GM18861 (cell line): Measurements from ENCODE around the gene EDEM2.
"Not testable (repeated sequence)": the region's sequence is repeated elsewhere in the genome, so short reads cannot be mapped to it uniquely, and the experiment has no call there.

Experiments
- ATAC-seq: cut with Tn5 transposase; IDR thresholded peaks from one replicate; pipeline ENCODE4 v1.9.1; 2021; ENCODE audit not compliant: unreplicated experiment

Gene EDEM2, protein sequence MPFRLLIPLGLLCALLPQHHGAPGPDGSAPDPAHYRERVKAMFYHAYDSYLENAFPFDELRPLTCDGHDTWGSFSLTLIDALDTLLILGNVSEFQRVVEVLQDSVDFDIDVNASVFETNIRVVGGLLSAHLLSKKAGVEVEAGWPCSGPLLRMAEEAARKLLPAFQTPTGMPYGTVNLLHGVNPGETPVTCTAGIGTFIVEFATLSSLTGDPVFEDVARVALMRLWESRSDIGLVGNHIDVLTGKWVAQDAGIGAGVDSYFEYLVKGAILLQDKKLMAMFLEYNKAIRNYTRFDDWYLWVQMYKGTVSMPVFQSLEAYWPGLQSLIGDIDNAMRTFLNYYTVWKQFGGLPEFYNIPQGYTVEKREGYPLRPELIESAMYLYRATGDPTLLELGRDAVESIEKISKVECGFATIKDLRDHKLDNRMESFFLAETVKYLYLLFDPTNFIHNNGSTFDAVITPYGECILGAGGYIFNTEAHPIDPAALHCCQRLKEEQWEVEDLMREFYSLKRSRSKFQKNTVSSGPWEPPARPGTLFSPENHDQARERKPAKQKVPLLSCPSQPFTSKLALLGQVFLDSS

DNA sequence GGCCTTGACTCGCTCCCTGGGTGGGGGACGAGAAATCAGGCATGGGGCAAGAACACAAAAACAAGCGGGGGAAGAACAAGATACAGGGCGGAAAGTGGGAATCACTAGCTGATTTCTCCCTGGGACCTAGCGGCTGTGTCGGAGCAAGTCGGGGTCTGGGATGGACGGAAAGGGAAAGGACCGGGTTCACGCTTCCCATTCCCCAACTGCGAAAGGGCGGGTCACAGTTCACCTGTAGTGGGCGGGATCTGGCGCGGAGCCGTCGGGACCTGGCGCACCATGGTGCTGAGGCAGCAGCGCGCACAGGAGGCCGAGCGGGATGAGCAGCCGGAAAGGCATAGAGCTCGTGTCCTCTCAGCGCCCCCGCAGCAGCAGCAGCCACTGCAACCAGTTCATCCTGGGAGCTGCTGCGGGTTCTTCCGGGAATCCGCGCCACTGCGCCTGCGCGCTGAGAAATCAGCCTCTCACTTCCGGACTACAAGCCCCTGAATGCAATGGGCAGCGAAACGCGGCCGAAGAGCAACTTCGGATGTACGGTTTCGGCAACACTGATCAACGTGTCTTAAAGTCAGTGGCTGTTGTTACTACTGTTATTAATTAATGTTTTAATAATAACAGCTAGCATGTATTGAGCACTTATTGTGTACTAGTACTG lies at the start of gene EDEM2:
EDEM2 (minus strand) TSS at position 417 of the 655 bp plus-strand sequence; CDS start at position 339, 78 bp downstream.
- ATAC-seq, result peak; percentile 72

DNA sequence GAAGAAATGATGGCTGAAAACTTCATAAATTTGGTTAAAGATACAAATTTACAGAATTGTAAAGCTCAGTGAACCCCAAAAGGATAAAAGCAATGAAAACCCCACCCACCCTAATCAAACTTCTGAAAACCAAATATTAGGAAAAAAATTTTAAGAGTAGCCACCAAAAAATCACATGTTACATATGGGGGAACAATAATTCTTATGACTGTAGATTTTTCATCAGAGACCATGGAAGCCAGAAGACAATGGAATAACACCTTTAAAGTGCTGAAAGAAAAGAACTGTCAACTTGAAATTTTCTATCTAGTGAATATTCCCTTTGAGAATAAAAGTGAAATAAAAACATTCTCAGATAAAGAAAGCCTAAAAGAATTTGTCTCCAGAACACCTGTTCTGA lies 49.2 kb upstream of the EDEM2 start:
- ATAC-seq, result no peak

DNA sequence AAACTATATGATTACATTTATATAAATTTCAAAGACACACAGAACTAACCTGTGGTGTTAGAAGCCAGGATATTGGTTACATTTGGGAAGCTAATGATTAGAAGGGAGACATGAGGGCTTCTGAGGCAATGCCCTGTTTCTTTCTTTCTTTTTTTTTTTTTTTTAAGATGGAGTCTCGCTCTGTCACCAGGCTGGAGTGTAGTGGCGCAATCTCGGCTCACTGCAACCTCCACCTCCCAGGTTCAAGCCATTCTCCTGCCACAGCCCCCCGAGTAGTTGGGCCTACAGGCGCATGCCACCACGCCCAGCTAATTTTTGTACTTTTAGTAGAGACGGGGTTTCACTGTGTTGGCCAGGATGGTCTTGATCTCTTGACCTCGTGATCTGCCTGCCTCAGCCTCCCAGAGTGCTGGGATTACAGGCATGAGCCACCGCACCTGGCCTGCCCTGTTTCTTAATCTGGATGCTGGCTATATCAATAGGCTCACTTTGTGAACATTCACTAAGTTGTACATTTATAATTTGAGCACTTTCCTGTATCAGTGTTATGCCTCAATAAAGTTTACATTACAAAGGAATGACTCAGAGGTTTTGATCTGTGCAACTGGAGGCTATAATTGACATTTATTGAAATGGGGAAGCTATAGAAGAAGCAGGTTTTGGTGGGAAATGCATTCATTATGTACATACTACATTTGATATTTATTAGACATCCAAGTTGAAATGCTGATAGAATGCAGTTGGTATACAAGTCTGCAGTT lies 46.1 kb upstream of the EDEM2 start:
- not testable (repeated sequence) for ATAC-seq

DNA sequence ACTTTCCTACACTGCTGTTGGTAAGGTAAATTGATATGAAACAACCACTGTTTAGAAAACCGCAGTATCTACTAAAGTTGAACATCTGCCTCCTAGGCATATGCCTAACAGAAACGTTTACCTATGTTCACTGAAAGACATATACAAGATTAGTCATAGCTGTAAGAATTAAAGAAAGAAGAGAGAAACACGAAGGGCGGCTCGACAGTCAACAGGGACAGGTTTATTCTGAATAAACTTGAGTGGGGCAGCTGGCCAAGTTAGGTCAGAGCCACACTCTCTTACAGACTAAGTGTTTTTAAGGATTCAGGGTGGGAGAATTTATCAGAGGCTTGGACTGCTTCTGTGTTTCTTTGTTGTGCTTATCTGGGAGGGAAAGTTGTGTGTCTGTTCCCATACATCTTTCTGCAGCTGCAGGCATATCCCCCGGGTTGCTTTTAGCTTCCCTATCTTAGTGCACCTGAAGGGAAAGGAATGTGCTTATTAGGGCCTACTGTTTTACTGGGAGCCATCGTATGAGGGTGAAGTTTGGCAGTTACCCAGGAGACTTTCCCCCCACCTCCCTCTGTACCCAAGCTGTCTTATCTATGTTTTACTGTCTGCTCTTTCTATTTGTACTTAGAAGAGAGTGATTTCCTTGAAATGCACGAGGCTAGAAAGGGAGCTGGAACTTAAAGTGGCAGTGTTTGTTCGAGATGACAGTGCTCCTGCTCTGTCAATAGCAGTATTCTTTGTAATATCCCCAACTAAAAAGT lies 45.2 kb upstream of the EDEM2 start:
- no peak for ATAC-seq

DNA sequence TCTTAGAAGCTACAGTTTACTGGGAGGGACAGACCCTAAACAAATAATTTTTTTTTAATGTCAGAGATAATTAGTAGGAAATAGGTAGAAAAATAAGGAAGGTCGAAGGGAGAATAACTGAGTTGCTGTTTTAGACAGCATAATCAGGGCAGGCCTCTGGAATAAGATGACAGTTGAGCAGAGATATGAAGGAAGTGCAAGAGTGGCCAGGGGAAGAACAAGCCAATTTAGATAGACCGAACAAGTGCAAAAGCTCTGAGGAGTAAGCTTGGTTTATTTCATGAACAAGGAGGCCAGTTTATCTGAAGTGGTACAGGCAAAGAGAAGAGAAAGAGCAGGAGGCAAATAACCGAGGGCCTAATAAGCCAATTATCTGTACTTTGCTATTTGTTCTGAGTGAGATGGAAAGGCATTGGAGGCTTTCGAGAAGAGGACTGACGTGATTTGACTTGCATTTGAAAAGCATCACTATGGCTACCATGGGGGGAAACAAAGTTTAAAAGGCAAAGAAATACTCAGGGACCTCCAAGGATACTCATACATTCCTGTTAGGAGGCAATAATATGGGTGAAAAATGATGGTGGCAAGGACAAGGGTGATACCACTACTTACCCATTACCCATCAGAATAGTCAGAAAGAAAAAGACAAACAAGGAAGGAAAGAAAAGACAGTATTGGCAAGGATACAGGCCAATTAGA lies 44.4 kb upstream of the EDEM2 start:
- no peak for ATAC-seq

DNA sequence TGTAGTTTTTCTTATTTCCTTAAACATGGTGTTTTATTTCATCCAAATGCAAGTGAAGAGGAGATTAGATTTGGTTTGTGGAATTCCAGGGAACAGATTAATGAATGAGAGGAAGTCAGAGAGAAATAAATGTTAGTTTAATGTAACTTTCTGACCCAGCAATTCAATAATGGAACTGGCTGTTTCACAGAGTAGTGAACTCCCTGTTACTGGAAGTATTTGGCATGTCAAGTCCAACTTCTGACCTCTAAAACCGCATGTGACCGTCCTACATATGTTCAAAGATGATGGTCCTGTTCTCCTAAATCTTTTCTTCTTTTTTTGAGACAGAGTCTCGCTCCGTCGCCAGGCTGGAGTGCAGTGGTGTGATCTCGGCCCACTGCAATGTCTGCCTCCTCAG lies 43.4 kb upstream of the EDEM2 start:
- no peak for ATAC-seq

DNA sequence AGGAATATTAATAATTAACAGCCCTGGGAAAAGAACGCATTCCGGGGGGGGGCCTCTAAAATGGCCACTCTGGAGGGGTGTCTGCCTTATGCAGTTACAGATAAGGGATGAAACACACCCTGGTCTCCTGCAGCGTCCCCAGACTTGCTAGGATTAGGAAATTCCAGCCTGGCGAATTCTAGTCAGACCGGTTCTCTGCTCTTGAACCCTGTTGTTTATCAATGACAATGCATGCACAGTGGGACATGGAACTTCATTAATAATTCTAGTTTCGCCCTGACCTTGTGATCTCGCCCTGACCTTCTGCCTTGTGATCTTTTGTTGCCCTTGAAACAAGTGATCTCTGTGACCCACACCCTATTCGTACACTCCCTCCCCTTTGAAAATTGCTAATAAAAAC lies 42.1 kb upstream of the EDEM2 start:
- ATAC-seq, result not testable (repeated sequence)

DNA sequence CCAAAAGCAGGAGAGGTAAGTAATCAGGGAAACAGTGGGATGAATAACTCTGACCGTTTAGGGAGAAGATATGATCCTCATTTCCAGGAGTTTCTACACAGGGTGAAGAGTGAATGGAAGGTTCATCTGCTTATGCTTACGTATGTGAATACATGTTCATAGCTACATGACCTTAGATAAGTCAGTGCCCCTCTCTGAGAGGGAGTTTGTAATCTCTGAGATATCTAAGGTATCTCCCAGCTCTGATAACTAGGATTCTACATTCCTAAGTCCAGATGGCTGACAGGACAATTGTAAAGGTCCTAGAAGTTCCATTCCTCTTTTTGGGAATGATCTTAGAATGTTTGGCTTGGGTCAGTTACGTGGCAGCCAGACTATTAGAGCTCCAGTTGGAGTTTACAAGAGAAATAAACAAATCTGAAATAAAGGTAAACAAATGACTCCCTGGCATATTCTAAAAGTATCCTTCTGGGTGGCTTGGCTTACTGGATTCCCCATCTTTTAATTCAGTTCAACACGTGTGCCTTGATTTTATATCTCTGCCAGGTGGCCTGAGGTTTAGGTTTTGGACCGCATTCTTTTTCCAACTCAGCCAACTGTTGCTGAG lies 40.6 kb upstream of the EDEM2 start:
- ATAC-seq, result no peak

DNA sequence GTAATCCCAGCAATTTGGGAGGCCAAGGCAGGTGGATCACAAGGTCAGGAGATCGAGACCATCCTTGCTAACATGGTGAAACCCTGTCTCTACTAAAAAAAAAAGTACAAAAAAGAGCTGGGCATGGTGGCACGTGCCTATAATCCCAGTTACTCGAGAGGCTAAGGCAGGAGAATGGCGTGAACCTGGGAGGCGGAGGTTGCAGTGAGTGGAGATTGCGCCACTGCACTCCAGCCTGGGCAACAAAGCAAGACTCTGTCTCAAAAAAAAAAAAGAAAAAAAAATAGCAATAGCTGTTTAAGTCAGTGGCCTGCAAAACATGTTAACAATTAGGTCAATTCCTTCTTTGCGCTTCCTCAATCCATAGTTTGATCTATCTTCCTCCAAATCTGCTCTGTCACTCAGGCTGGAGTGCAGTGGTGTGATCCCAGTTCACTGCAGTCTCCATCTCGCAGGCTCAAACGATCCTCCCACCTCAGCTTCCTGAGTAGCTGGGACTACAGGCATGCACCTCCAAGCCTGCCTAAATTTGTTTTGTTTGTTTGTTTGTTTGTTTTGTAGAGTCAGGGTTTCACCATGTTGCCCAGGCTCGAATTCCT lies 39.7 kb upstream of the EDEM2 start:
- not testable (repeated sequence) for ATAC-seq

DNA sequence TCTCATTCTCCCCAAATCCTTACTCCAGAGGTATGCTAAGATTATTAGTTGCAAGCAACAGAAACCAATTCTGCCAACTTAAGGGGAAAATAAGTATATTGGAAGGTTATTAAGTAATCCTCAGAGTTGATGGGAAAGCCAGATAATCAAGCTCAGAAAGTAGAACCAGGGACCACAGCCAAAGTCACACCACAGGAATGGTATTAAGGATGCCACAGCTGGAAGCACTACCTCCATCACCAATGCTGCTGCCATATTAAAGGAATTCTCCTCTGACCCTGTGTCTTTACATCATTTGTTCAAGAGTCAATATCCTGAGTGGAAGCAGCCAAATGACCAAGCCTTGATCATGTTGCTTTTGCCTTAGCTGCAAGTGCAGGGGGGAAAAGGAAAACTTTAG lies 34.6 kb upstream of the EDEM2 start:
- no peak for ATAC-seq

DNA sequence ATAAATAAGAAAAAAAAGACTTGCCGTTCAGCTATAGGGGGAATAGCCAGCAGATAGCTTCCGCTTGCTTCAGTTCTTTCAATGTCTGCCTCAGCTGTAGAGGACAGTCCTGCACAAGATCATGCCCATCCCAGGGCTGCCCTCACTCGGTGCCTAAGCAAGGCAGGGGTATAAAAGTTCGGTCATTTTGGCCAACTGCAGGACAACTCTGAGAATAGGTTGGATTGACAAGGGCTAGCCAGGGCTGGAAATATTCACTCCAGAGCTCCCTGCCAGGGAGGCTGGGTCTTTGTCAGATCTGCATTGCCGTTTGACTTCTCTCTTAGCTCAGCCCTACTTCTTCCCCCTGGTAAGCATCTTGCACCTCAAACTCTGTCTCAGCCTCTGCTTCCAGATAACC lies 33.1 kb upstream of the EDEM2 start:
- no peak for ATAC-seq

DNA sequence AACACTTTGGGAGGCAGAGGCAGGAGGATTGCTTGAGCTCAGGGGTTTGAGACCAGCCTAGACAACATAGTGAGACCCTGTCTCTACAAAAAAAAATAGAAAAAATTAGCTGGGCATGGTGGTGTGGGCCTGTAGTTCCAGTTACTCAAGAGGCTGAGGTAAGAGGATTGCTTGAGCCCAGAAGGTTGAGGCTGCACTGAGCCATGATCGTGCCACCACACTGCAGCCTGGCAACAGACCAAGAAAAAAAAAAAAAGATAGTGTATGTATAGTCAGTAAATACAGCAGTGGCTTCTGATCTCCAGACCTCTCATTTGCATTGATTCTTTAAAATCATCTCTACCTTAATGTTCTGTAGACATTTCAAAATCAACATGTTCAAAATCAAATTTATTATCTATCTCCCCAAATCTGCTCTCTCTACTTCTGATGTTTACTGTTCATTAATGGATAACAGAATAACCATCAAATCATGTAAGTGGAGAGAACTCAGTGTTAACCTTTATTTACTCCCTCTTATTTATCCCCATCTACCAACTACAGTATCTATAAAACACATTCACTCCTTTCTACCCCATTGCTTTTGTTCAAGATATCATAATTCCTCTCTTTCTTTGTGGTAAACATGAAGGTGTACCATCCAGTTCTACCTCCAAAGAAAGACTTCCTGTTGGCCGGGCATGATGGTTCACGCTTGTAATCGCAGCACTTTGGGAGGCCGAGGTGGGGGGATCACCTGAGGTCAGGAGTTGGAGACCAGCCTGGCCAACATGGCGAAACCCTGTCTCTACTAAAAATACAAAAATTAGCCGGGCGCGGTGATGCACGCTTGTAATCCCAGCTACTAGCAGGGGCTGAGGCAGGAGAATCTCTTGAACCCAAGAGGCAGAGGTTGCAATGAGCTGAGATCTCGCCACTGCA lies 32.4 kb upstream of the EDEM2 start:
- no peak for ATAC-seq

DNA sequence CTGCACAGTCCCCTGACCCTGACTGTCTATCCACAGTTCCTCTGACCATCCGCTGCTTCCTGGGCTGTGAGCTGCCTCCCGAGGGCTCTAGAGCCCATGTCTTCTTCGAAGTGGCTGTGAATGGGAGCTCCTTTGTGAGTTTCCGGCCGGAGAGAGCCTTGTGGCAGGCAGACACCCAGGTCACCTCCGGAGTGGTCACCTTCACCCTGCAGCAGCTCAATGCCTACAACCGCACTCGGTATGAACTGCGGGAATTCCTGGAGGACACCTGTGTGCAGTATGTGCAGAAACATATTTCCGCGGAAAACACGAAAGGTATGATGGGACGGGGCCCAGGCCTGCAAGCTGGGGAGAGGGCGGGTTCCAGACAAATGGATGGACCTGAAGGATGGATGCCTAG lies 29.0 kb upstream of the EDEM2 start:
- ATAC-seq, result no peak

DNA sequence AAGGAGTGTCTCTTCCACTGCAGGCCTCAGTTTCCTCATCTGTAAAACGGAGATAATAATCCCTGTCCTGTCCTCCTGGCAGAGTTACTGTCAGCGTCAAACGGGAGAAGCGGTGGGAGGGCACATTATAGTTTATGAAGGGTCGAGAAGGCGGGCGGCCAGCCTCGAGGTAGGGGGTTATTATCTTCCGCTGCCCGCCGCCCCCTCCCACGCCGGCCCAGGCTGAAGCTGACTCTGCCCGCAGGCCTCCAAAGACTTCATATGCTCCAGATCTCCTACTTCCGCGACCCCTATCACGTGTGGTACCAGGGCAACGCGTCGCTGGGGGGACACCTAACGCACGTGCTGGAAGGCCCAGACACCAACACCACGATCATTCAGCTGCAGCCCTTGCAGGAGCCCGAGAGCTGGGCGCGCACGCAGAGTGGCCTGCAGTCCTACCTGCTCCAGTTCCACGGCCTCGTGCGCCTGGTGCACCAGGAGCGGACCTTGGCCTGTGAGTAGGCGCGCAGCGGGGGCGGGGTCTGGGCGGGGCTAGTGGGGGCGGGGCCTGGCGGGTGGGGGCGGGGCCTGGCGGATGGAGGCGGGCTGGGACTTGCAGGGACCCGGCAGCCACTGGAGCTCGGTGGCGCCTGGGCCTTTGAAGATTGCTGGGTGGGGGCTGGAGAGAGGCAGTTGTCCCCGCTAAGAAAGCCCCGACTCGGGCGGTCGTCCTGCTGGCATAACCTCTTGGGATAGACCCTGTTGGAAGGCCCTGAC lies 27.5 kb upstream of the EDEM2 start:
- ATAC-seq, result no peak

DNA sequence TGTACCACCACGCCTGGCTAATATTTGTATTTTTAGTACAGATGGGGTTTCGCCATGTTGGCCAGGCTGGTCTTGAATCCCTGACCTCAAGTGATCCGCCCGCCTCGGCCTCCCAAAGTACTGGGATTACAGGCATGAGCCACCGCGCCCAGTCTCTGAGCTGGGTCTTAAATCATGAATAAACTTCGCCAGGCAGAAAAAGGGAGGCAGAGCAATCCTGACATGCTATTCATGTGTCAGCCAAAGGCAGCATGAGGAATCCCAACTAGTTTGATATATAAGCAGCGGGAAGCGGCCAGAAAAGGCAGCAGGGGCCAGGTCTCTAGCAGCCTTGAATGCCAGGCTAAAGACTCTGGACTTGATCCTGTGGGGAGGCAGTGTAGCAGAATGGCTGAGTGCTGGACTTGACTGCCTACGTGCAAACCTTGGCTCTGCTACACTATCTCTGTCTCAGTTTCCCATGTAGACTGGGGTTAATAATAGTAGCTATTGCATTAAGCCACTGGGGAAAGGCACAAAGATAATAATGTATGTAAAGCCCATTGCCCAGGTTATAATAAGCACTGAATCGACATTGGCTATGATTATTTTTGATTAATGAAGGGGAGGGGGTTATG lies 26.5 kb upstream of the EDEM2 start:
- ATAC-seq, result no peak

DNA sequence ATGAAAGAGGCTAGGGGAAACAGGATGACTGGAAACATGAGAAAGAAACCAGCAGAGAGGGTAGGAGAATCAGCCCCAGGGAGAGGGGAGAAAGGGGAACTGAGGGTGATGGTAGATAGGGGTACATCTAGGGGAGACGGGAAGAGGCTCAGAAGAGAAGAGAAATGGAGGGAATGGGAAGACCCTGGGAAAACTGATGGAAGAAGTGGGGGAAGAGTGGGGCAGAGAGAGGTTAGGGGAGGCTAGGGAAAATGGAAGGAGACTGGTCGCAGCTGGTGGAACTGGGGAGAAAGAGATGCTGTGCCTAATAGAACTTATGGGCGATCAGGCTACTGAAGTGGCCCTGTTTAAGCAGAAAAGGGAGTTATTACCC lies 25.3 kb upstream of the EDEM2 start:
- no peak for ATAC-seq

DNA sequence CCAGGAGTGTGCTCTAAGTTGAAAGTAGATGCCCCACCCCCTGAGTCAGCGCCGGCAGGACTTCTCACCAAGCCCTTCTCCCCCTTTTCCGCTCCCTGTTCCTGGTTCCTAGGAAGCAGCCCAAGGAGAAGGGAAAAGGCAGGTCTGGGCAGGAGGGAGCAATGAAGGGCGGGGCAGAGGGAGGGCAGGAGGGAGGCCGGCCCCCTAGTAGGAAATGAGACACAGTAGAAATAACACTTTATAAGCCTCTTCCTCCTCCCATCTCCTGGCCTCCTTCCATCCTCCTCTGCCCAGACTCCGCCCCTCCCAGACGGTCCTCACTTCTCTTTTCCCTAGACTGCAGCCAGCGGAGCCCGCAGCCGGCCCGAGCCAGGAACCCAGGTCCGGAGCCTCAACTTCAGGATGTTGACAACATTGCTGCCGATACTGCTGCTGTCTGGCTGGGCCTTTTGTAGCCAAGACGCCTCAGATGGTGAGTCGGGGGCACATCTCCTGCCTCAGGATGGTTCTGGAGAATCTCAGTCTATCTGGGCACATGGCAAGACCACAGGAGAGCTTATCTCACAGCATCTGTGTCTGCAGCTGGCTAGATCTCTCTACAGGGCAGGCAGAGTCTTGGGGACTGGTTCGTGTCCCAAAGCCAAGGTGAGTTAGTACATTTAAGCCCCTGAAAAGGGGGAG lies 24.8 kb upstream of the EDEM2 start, which contains the start of gene PROCR:
PROCR (plus strand) TSS at position 320 of the 681 bp plus-strand sequence; CDS start at position 403, 83 bp downstream.
- no peak for ATAC-seq
